ENCODE results near the gene PITPNB. TPM values are rescaled to one million over a fixed set of nuclear protein-coding genes. Genes with fewer than 3 reads are reported as not detected.

The PITPNB gene
- total RNA-seq, 4 donors from 2014 or later: 12.1 to 18.7 (median 16.1) TPM

DNA sequence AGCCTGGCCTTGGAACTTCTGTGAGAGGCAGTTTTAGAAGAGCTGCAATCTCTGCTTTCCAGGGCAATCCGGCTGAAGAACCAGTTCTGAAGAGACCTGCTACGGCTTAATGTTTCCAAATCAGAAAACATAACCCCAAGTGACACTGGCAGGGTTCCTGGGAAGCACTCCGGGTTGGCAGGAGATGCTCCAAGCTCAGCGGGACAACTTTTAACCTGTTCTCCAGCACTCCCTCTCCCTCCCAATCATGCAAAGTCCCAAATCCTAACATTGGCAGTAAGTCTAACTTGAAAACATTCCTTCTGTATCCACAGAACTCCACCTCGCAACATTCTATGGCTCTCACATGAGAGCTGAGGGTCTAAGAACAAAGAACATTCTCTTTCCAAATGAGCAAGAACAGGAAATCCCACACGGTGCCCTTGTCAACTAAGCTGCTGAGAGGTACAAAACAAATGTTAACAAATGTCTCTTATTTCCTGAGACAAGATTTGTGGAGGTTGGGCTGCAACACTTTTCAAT lies 69.0 kb downstream of the PITPNB start:
- Histone ChIP-seq H3K27ac (peak overlapping the region in 3 of 4 donors; percentile 25 to 51 (median 41)), H3K9me3 (no peaks in the 10 kb centered on the region), H3K27me3 (no peaks in the 10 kb centered on the region), H3K4me3 (no peak overlapping the region), H3K36me3 (peaks cover 0 to 43% of the 10 kb centered on the region in 2 donors), H3K4me1 (peaks cover 13 to 14% of the 10 kb centered on the region in 2 donors)
- no peak for TF ChIP-seq POLR2A (IDR thresholded peaks at IDR 0.05)
- TF ChIP-seq, protein P1, sequence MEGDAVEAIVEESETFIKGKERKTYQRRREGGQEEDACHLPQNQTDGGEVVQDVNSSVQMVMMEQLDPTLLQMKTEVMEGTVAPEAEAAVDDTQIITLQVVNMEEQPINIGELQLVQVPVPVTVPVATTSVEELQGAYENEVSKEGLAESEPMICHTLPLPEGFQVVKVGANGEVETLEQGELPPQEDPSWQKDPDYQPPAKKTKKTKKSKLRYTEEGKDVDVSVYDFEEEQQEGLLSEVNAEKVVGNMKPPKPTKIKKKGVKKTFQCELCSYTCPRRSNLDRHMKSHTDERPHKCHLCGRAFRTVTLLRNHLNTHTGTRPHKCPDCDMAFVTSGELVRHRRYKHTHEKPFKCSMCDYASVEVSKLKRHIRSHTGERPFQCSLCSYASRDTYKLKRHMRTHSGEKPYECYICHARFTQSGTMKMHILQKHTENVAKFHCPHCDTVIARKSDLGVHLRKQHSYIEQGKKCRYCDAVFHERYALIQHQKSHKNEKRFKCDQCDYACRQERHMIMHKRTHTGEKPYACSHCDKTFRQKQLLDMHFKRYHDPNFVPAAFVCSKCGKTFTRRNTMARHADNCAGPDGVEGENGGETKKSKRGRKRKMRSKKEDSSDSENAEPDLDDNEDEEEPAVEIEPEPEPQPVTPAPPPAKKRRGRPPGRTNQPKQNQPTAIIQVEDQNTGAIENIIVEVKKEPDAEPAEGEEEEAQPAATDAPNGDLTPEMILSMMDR (IDR thresholded peaks at IDR 0.05 in 4 of 5, conservative IDR thresholded peaks at IDR 0.05 in 1 of 5): no peak
- in situ Hi-C loops (cut with MboI; ENCODE audit: low sequenced_read_pairs in 4 of 4): no loop called here
- peak; percentile 51 to 57 for ATAC-seq
- intact Hi-C loops (cut with DNase I; ENCODE audit: low total_unique reads): no loop called here
- DNase-seq: peak in 1 of 2 donors; percentile 55

DNA sequence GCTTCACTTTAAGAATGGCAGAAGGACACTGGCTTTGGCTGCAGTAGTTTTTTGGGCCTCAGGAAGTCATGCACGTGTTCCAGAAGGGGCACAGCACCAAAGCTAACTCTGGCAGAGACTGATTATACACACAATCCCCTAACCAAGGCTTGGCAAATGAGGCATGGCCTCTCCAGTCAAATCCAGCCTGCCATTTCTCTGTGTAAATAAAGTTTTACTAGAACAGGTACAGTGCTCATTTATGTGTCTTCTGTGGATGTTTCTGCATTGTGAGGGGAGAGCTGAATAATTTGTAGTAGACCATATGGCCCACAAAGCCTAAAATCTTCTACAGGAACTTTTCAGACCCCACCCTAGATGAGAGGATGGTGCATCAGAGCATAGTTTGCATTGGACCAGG lies 71.1 kb downstream of the PITPNB start:
- Histone ChIP-seq H3K9me3 (no peaks in the 10 kb centered on the region), H3K4me1 (peaks cover 13 to 14% of the 10 kb centered on the region in 2 donors), H3K4me3 (no peak overlapping the region), H3K36me3 (peaks cover 0 to 36% of the 10 kb centered on the region in 2 donors), H3K27me3 (no peaks in the 10 kb centered on the region), H3K27ac (no peak overlapping the region)
- in situ Hi-C loops (cut with MboI; ENCODE audit: low sequenced_read_pairs in 4 of 4): no loop called here
- intact Hi-C loops (cut with DNase I; ENCODE audit: low total_unique reads): no loop called here
- DNase-seq (no peak), ATAC-seq (no peak)
- TF ChIP-seq POLR2A (IDR thresholded peaks at IDR 0.05): no peak
- TF ChIP-seq, protein P1 (IDR thresholded peaks at IDR 0.05 in 4 of 5, conservative IDR thresholded peaks at IDR 0.05 in 1 of 5): no peak

DNA sequence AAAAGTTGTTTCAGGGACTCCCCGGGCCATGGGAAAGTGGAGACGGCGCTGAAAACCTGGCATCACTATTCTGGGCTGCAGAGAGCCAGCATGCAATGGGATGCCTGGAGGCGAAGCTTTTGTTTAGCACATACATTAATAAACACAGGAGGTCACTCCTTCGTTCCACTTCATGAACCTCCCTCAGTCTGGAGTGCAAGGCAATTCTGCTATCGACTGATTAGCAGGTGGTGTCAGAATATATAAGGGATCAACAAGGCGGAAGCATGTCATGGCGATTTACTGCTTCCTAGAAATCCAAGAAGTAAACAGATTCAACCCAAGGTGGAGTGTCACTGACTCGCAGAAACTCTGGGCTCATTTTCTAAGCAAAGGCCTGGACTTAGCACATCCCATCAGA lies 72.1 kb downstream of the PITPNB start:
- TF ChIP-seq, protein P1 (IDR thresholded peaks at IDR 0.05 in 4 of 5, conservative IDR thresholded peaks at IDR 0.05 in 1 of 5): no peak
- no peak for TF ChIP-seq POLR2A (IDR thresholded peaks at IDR 0.05)
- DNase-seq (no peak), ATAC-seq (no peak)
- Histone ChIP-seq H3K4me3 (no peak overlapping the region), H3K27me3 (no peaks in the 10 kb centered on the region), H3K36me3 (peaks cover 0 to 25% of the 10 kb centered on the region in 2 donors), H3K4me1 (peaks cover 13 to 17% of the 10 kb centered on the region in 2 donors), H3K9me3 (no peaks in the 10 kb centered on the region), H3K27ac (no peak overlapping the region)
- in situ Hi-C loops (cut with MboI; ENCODE audit: low sequenced_read_pairs in 4 of 4): no loop called here
- intact Hi-C loops (cut with DNase I; ENCODE audit: low total_unique reads): no loop called here

DNA sequence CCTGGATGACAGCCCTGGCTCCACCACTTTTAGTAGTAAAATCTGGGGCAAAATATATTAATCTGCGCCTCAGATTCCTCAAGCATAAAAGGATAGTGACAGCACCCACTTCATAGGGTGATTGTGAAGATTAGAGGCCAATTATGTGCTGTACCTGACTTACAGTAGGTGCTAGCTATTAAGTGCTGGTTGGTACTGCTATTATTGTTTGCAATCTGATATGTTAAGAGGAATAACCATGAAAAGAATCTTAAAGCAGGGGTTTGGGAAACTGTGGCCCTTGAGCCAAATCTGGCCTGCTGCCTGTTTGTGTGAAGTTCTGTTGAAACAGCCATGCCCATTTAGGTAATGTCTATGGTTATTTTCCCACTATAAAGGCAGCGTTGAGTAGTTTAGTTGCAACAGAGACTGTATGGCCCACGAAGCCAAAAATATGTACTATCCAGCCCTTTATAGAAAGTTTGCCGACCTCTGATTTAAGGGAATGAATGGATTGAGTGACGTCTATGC lies 72.8 kb downstream of the PITPNB start:
- in situ Hi-C loops (cut with MboI; ENCODE audit: low sequenced_read_pairs in 4 of 4): no loop called here

More for the DNA sequence above, 72.8 kb downstream of the PITPNB start:
- DNase-seq: no peak
- no peaks in the 10 kb centered on the region for H3K27me3 ChIP-seq
- H3K9me3 ChIP-seq: no peaks in the 10 kb centered on the region
- no peak for TF ChIP-seq POLR2A (IDR thresholded peaks at IDR 0.05)
- TF ChIP-seq, protein P1 (IDR thresholded peaks at IDR 0.05 in 4 of 5, conservative IDR thresholded peaks at IDR 0.05 in 1 of 5): no peak
- no peak overlapping the region for H3K27ac ChIP-seq
- intact Hi-C loops (cut with DNase I; ENCODE audit: low total_unique reads): no loop called here
- H3K4me3 ChIP-seq: no peak overlapping the region
- peaks cover 0 to 19% of the 10 kb centered on the region in 2 donors for H3K36me3 ChIP-seq
- H3K4me1 ChIP-seq: peaks cover 13 to 17% of the 10 kb centered on the region in 2 donors
- ATAC-seq: no peak

Measured in gastrocnemius medialis (tissue), 4 donors.